Nucleus accumbens (tissue), 56 donors: ENCODE measurements around the gene KIF3A.

Experiments used
- DNase-seq, 56 donors: peaks; one replicate each; lab custom pipeline; 2025; lab: John Stamatoyannopoulos, UW

Gene KIF3A

DNA sequence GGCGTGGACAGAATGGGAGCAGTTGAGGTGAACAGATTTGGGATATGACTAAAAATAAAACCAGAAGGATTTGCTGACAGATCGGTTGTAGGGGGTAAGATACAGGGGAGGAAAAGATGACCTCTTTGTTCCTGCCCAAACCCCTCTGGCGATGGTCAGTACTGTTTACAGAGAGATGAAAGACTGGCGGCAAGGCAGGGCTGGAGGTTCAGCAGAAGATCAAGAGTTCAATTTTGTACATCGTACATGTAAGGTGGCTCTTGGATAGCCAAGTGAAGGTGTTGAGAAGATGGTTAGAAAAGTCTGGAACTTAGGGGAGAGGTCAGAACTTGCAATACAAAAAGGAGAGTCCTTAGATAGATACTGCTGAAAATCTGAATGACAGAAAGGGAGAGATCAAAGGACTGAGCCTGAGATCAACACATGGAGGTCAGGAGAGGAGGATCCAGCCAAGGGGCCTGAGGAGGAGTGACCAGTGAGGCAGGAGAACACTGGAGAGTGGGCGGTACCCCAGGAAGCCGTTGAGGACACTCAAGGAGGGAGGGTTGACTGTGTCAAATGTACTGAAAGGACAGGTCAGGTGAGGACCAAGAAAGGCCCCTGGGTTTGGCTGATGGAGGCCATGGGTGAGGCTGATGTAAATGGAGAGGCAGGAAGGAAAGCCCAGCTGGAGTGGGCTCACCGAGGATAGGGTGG is 56.4 kb downstream of the KIF3A start:
- DNase-seq: no peak

- no peak for DNase-seq
Measured at GRCh38 chr5:132679717-132680380, 57.5 kb downstream of the KIF3A start.

- DNase-seq: no peak
Measured at GRCh38 chr5:132679166-132679565, 58.2 kb downstream of the KIF3A start.

GRCh38 chr5:132678735-132679134 is 58.6 kb downstream of the KIF3A start:
- DNase-seq: no peak

- no peak for DNase-seq
Measured at GRCh38 chr5:132677682-132678400, 59.5 kb downstream of the KIF3A start.

GRCh38 chr5:132677191-132677590 is 60.2 kb downstream of the KIF3A start:
- DNase-seq: no peak

DNA sequence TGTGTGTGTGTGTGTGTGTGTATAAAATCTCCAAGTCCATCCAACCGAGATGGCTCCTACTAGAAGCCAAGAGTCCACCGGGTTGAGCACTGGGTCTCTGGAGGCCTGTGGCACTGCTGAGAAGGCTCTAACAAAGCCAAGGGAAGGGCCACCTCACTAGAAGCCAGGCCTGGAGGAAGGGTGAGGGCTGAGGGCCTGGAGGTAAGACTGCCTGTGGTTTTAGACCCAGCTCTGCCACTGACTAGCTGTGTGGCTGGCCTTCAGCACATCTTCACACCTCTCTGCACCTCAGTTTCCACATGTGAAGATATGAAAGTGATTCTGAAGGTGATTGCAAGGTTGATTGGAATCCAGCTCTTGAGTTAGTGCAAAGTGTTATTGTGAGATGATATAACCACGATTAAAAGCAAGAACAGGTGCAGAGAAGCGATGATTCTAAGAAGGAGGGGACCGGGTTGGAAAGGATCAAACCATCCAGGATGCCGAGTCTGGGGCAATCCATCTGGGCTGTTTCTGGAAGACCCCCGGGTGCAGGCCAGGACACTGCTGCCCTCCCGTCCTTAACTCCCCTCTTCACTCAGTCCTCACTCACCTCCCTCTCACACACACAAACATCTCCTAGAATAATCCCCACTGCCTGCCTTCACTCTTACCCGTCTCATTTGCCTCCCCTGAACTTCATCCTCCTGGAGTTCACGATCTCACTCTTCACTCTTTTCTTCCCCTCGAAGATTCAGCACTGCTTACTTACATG is 61.2 kb downstream of the KIF3A start:
- no peak for DNase-seq

DNA sequence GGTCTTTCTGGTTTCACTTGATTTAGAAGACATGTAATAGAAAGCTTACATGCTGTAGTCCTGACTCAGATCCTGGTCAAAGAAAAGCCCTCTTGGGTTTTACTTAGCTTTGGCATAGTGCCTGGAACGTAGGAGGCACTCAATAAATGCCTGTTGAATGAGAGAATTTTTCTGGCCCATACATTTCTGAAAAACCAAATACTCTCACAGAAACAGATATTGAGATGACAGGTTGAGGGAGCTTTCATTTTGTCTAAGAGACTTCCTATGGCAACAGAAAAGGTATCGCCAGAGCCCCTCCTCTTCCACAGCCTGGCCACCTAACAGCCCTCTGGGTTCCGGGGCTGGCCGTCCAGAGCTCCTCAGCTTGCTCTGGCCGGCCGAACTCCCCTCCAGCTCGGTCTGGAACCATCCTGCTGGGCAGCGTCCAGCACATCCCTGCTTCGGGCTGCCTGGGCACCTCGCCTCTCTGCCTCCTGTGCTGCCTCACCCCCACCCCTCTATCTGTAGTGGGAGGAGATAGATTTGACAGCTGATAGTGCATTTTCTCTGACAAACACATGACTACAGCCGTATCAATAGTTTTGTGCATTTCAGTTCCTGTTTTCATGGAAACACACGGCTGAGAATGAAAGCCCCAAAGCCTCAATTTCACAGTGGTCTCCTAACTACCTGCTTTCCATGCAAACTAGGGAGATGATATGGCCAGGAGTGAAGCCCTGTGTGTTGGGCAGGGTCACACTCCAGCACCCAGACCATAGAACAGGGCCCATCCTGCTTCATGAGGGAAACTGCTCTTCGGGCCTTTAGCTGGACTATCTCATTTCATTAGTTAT is 62.5 kb downstream of the KIF3A start:
- DNase-seq: no peak

- no peak for DNase-seq
Measured at GRCh38 chr5:132673939-132674630, 63.3 kb downstream of the KIF3A start, which contains the start of gene IL4. Gene IL4, plus strand, starts transcription at chr5:132673989. Its CDS starts 62 bp downstream, at chr5:132674051.

DNA sequence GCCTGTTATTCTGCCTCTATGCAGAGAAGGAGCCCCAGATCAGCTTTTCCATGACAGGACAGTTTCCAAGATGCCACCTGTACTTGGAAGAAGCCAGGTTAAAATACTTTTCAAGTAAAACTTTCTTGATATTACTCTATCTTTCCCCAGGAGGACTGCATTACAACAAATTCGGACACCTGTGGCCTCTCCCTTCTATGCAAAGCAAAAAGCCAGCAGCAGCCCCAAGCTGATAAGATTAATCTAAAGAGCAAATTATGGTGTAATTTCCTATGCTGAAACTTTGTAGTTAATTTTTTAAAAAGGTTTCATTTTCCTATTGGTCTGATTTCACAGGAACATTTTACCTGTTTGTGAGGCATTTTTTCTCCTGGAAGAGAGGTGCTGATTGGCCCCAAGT is 63.9 kb downstream of the KIF3A start:
- no peak for DNase-seq

DNA sequence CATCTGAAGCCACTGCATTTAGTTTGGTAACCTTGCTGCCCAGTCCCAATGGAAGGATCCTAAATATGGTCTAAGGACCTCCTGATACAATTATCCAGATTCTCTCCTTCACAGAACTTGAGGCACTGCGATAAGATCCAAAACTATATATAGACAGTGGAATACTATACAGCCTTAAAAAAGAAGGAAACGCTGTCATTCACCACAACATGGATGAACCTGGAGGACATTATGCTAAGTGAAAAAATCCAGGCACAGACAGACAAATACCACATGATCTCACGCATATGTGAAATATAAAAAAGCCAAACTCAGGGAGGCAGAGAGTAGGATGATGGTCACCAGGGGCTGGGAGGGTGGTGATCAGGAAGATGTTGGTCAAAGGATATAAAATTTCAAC is 66.3 kb downstream of the KIF3A start:
- no peak for DNase-seq

DNA sequence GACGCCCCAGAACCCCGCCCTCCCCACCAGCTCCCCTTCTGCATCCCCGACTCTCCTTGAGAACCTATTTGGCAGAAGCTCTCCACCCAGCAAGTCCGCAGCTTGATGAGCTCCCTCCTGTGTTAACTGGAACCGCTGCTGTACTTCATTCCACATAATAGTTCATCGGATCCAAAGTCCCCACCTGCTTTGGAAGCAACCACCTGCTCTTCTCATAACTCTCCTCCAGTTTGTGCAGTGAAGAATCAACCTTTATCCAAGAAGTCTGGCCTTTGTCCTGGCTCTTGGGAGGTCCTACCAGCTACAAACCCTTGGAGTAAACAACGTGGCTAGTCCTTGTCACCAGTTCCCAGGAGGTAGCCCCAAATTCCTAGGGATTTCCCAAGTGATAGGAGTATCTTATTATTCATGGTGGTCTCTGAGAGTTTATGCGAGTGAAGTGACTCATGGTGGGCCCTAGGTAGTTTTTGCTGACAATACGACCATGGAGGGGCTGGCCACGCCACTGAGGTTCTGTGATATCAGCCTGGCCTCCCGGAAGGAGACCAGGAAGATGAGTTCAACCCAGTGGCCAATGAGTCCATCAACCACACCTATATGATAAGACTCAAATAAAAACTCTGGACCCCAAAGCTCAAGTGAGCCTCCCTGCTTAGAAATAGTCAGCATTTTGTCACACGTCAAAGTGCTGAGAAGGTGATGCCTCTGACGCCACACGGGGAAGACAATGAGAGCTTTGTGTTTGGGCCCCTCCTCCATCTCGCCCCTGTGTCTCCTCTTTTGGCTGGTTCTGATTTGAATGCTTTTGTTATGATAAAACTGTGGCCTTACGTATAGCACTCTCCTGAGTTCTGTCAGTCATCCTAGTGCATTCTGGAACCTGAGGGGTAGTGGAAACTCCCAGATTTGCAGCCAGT is 67.1 kb downstream of the KIF3A start:
- no peak for DNase-seq

- DNase-seq: no peak
Measured at GRCh38 chr5:132669455-132669820, 67.9 kb downstream of the KIF3A start.

GRCh38 chr5:132668706-132669454 is 68.5 kb downstream of the KIF3A start:
- DNase-seq: no peak

GRCh38 chr5:132667761-132668705 is 69.3 kb downstream of the KIF3A start:
- no peak for DNase-seq

- DNase-seq: no peak
Measured at GRCh38 chr5:132667309-132667708, 70.0 kb downstream of the KIF3A start.
